ENCODE results near the gene ID3.
"Not testable (repeated sequence)": the region's sequence is repeated elsewhere in the genome, so short reads cannot be mapped to it uniquely, and the experiment has no call there.

ID3 gene

DNA sequence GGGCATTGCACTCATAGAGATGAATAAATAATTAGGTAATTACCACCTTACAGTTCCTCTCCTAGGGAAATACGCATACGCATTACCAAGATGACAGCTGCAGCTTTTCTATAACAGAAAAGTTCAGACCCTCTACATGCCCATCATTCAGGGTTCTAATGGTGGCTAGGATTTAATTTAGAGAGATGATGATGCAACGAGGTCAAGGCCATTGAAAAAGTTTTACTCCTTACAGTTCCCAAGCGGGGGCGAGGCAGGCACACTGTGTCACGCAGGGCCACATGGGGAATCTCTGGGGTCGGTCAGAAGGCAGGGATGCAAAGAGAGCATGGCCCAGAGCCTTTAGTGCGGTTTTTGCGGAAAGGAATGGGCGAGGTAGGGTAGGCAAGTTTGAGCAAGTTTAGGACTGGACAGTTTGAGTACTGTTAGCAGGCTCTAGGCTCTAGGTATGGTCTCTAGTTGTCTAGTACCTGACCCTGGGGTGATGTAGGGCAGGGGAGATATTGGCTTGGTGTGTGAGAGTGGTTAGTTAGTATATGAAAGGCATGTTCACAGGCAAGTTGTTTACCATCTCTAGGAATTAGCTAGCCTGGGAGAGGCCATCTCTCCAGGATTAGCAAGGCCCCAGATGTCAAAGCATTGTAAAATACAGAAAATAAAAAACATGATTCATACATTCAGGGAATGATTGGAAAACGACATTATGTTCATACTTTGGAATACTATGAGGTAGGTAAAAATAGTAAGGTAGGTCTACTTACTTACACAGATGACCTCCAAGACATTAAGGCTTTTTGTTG, 29.6 kb upstream of the ID3 start:
- no peak for DNase-seq (ENCODE audit: low spot score)

GRCh38 chr1:23585321-23586022, 26.2 kb upstream of the ID3 start:
- no peak for DNase-seq (ENCODE audit: low spot score)

GRCh38 chr1:23583727-23584126, 24.4 kb upstream of the ID3 start:
- DNase-seq (ENCODE audit: low spot score) = not testable (repeated sequence)

GRCh38 chr1:23582820-23583219, 23.5 kb upstream of the ID3 start:
- DNase-seq (ENCODE audit: low spot score) = no peak

- peak; percentile 74 for DNase-seq (ENCODE audit: low spot score)
These were observed 21.9 kb upstream of the ID3 start for GRCh38 chr1:23581219-23581618.

DNA sequence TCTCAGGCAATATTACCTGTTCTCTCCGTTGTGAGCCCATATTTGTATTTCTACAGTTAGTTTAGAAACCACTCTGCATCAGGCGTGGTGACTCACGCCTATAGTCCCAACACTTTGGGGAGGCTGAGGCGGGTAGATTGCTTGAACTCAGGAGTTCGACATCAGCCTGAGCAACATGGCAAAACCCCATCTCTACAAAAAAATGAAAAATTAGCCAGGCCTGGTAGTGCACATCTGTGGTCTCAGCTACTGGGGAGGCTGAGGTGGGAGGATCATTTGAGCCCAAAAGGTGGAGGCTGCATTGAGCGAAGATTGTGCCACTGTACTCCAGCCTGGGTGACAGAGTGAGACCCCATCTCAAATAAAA, 19.7 kb upstream of the ID3 start:
- DNase-seq (ENCODE audit: low spot score) = no peak

DNA sequence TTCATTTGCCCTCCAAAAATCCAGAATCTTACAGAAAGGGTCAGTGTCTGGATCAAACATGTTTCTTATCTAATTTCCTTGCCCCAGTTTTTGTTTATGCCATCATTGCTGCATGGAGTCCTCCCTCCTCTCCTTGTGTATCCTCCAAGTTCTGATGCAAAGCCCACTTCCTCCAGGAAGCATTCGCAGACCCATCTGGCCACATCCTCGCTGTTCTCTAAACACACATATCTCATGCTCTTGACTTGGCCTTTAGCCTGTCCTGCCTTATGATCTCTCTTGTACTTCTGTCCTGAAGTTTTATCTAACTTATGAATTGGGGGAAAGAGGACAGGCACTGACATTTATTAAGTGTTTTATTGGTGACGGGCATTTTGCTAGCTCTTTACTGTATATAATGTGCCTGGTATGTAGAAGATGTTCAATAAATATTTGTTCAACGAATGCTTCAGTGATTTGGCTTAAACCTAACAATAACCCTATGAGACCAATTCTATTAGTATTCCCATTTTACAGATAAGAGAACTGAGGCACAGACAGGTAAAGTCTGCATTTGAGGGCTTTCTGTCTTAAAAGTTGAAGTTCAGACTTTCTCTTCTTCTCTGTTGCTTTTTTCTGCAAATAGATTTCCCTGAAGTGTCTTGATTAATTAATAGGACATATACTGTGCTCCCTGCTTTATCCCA, 19.2 kb upstream of the ID3 start:
- no peak for DNase-seq (ENCODE audit: low spot score)

GRCh38 chr1:23577056-23578004, 18.0 kb upstream of the ID3 start:
- no peak for DNase-seq (ENCODE audit: low spot score)

GRCh38 chr1:23576338-23577055, 17.2 kb upstream of the ID3 start:
- no peak for DNase-seq (ENCODE audit: low spot score)

- DNase-seq (ENCODE audit: low spot score) = no peak
These were observed 16.0 kb upstream of the ID3 start for GRCh38 chr1:23575226-23575810.

DNA sequence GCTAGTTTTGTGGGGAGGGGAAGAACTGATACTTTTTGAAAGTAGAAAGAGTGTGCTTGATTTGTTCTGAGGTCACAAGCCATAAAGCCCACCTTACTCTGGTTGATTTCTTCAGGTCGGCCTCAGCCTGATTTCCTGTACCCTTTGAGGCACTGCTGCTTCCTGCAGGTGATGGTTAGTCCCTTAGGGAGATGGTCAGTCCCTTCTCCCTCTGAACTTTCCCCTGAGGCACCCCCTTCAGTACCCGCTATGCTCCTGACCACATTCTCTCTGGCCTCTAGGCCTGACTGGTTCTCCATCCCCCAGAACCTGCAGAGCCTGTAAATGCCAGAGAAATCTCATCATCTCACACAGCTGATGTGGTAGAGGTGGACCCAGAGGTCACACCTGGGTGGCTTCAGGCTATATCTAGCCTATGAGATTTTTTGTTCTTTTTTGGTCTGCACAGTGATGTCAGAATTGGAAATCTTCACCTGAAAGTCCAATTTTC, 15.0 kb upstream of the ID3 start:
- DNase-seq (ENCODE audit: low spot score) = no peak

- no peak for DNase-seq (ENCODE audit: low spot score)
These were observed 14.4 kb upstream of the ID3 start for GRCh38 chr1:23573574-23574182.

DNA sequence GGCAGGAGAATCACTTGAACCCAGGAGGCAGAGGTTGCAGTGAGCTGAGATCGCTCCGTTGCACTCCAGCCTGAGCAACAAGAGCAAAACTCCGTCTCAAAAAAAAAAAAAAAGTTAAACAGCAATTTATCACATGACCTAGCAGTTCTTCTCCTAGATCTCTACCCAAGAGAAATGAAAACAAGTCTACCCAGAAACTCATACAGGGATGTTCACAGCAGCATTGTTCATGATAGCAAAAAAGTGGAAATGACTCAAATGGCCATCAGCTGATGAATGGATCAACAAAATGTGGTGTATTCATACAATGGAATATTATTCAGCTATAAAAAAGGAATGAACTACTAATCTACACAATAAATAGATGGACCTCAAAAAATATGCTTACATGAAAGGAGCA, 12.2 kb upstream of the ID3 start:
- no peak for DNase-seq (ENCODE audit: low spot score)

DNA sequence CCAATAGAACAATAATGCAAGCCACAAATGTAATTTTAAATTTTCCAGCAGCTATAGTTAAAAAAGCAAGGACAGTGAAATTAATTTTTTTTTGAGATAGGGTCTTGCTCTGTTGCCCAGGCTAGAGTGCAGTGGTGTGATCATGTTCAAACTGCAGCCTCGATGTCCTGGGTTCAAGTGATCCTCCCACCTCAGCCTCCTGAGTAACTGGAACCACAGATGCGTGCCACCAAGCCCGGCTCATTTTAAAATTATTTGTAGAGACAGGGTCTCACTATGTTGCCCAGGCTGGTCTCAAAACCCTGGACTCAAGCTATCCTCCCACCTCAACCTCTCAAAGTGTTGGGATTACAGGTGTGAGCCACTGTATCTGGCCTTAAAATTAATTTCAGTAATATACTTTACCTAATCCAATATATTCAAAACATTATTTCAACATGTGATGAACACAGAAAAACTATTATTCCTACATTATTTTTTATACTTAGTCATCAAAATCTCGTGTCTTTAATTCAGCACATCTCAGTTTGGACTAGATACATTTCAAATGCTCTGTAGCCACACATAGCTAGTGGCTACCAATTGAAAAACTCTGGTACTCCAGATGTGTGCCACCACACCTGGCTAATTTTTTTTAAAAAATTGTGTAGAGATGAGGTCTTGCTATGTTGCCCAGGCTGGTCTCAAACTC, 10.8 kb upstream of the ID3 start:
- no peak for DNase-seq (ENCODE audit: low spot score)

DNA sequence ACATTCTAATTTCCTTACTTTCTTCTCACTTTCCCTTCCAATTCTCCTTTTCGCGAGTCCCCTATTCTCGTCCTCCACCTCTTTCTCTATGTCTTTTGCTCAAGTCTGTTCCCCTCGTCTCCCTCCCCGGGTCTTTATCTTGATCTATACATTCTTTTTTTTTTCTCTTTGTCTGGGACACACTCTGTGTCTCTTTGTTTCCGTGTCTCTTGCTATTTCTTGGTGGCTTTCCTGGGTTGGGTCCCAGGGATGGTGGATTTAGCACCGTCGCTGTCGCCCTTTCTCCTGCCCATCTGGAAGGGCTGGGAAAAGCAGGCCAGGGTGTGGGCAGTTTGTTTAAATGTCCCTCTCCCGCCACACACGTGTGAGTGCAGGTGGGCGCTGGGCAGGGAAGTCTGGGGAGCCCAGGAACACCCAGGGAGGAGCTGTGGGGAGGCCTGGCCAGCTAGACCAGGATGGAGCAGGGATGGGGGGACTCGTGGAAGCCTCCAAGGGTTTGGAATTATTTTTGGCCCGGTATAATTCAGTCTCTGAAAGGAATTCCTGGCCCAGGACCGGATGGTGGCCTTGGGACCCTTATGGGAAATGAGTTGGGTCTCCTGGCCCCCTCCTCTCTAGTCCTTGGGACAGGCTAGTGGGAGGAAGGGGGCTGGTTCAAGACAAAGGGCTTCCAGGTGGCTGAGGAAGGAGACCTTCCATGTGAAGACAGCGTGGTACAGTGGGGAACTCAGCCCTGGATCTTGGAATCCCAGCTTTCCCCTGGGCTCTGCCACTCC, 9.5 kb upstream of the ID3 start:
- DNase-seq (ENCODE audit: low spot score) = no peak

DNA sequence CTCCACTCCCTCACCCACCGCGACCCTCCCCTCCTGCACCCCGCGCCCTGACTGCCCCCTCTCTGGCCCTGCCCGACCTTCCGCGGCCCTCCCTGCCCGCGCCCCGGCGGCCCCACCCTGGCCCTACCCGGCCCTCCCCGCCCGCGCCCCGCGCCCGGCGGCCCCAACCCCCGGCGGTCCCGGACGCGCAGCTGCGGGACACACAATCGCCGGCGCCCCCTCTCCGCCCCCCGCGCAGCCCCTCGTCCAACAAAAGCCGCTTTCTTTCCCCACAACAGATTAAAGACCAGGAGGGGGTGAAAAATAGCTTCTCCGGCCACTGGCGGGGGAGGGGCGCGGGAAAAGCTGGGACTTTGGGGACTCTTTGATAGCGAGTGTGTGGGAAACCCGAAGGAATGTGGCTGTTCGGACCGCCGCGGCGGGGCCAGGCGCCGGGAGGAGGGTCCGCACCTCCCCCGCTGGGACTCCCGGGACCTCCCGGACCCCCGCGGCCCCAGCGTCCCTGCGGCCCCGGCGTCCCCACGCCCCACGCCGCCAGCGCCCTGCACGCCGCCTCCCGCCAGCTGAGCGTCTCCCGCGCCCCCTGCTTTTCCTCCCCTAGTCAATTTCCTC, 8.8 kb upstream of the ID3 start:
- peak; percentile 69 for DNase-seq (ENCODE audit: low spot score)

DNA sequence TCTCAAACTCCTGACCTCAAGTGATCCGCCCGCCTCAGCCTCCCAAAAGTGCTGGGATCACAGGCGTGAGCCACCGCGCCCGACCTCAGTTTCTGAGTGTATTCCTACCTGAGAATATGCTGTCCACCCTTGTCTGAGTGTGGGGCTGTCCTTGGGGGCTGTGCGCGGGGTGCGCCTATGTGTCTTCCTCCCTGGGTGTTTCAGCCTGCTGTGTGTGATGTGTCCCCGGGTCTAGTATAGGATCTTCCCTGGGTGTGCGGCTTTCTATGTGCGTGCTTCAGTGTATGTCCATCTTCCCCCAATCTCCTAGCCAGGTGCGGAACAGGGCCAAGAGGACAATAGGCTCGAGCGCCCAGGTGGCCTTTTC, 8.3 kb upstream of the ID3 start:
- no peak for DNase-seq (ENCODE audit: low spot score)

GRCh38 chr1:23566304-23566703, 7.0 kb upstream of the ID3 start:
- DNase-seq (ENCODE audit: low spot score) = no peak

- no peak for DNase-seq (ENCODE audit: low spot score)
These were observed 6.5 kb upstream of the ID3 start for GRCh38 chr1:23565776-23566175.

Data from Ammon's horn (tissue), 1 donor.